Measurements from ENCODE around the gene ZDHHC13. TPM values are rescaled to one million over a fixed set of nuclear protein-coding genes. Genes with fewer than 3 reads are reported as not detected.

The ZDHHC13 gene
- polyA plus RNA-seq, 1 donor (not counting 4 experiments of a cell fraction or from before 2014, with no cell fraction given) = 24.1 TPM

DNA sequence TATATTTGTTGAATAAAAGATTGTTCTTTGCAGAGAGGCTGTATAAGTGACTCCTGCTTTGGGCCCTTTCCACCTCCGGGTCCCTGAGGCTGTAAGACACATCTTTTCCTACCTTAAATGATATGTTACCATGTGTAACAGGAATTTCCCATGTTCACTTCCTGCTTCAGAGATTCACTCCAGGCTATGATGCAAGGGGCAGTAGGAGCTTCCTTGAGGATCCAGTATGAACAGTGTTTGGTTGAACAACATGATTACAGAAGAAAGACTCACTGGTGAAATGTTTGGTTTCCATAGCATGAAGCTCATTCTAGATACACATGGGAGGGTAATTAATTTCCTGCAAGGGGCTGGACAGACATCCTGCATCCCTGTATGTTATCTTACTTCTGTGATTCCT lies 25.6 kb upstream of the ZDHHC13 start:
- no peaks in the 10 kb centered on the region for H3K9me1 ChIP-seq (ENCODE audit: control insufficient read depth, extremely low read depth, insufficient read depth, low read length)
- H3K27ac ChIP-seq (ENCODE audit: control insufficient read depth, insufficient read depth, low read length) = no peak overlapping the region
- no peak for TF ChIP-seq EZH2 (IDR thresholded peaks at IDR 0.05; ENCODE audit: low read length)
- TF ChIP-seq, protein P1, sequence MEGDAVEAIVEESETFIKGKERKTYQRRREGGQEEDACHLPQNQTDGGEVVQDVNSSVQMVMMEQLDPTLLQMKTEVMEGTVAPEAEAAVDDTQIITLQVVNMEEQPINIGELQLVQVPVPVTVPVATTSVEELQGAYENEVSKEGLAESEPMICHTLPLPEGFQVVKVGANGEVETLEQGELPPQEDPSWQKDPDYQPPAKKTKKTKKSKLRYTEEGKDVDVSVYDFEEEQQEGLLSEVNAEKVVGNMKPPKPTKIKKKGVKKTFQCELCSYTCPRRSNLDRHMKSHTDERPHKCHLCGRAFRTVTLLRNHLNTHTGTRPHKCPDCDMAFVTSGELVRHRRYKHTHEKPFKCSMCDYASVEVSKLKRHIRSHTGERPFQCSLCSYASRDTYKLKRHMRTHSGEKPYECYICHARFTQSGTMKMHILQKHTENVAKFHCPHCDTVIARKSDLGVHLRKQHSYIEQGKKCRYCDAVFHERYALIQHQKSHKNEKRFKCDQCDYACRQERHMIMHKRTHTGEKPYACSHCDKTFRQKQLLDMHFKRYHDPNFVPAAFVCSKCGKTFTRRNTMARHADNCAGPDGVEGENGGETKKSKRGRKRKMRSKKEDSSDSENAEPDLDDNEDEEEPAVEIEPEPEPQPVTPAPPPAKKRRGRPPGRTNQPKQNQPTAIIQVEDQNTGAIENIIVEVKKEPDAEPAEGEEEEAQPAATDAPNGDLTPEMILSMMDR (optimal IDR thresholded peaks at IDR 0.05 in 1 of 3, IDR thresholded peaks at IDR 0.05 in 1 of 3, conservative IDR thresholded peaks at IDR 0.05 in 1 of 3; ENCODE audit: extremely low read depth in 1 of 3, insufficient read depth in 2 of 3, low read length in 3 of 3) = no peak
- H3K9ac ChIP-seq (ENCODE audit: control insufficient read depth, extremely low read depth, insufficient read depth, low read length) = no peak overlapping the region
- H3K79me2 ChIP-seq (ENCODE audit: control insufficient read depth, insufficient read depth, low read length) = no peaks in the 10 kb centered on the region
- peaks cover 5% of the 10 kb centered on the region for H3K4me1 ChIP-seq (ENCODE audit: control insufficient read depth, extremely low read depth, insufficient read depth, low read length)
- no peaks in the 10 kb centered on the region for H3K9me3 ChIP-seq (ENCODE audit: control insufficient read depth, low read depth, low read length)
- H4K20me1 ChIP-seq (ENCODE audit: control insufficient read depth, extremely low read depth, insufficient read depth, low read length) = no peaks in the 10 kb centered on the region
- H2AFZ ChIP-seq (ENCODE audit: control insufficient read depth, low read length) = no peak overlapping the region
- FAIRE-seq = no peak
- no peaks in the 10 kb centered on the region for H3K36me3 ChIP-seq (ENCODE audit: control insufficient read depth in 2 of 2, extremely low read depth in 1 of 2, insufficient read depth in 2 of 2, low read length in 2 of 2)
- H3K4me2 ChIP-seq (ENCODE audit: control insufficient read depth, extremely low read depth, insufficient read depth, low read depth, low read length) = no peak overlapping the region
- H3K4me3 ChIP-seq (ENCODE audit: control insufficient read depth in 2 of 3, extremely low read depth in 1 of 3, insufficient read depth in 2 of 3, low read depth in 1 of 3, low read length in 3 of 3) = no peak overlapping the region
- dilution Hi-C loops (cut with MboI; ENCODE audit: extremely low pct_ligation_motif_present, low sequenced_read_pairs) = no loop called here
- H3K27me3 ChIP-seq (ENCODE audit: control insufficient read depth, extremely low read depth, insufficient read depth, low read length) = no peaks in the 10 kb centered on the region
- no peak for DNase-seq (ENCODE audit: low read depth, low spot score)

DNA sequence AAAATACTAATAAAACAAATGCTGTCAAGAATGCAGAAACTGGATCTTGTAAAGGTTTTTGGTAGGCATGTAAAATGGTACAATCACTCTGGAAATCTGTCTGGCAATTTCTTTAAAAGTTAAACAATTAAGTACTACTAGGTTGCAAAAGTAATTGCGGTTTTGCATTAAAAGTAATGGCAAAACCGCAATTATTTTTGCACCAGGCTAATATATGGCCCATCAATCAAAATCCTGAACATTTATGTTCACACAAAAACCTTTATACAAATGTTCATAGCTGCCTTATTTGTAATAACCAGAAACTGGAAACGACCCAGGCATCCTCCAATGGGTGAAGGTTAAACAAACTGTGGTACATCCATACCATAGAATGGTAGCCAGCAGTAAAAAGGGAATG lies 24.6 kb upstream of the ZDHHC13 start:
- H3K27ac ChIP-seq (ENCODE audit: control insufficient read depth, insufficient read depth, low read length) = no peak overlapping the region
- no peak for FAIRE-seq
- H3K79me2 ChIP-seq (ENCODE audit: control insufficient read depth, insufficient read depth, low read length) = no peaks in the 10 kb centered on the region
- no peaks in the 10 kb centered on the region for H3K27me3 ChIP-seq (ENCODE audit: control insufficient read depth, extremely low read depth, insufficient read depth, low read length)
- H3K4me1 ChIP-seq (ENCODE audit: control insufficient read depth, extremely low read depth, insufficient read depth, low read length) = peaks cover 5% of the 10 kb centered on the region
- no peak overlapping the region for H3K9ac ChIP-seq (ENCODE audit: control insufficient read depth, extremely low read depth, insufficient read depth, low read length)
- no peak overlapping the region for H2AFZ ChIP-seq (ENCODE audit: control insufficient read depth, low read length)
- no peaks in the 10 kb centered on the region for H4K20me1 ChIP-seq (ENCODE audit: control insufficient read depth, extremely low read depth, insufficient read depth, low read length)
- no peaks in the 10 kb centered on the region for H3K9me1 ChIP-seq (ENCODE audit: control insufficient read depth, extremely low read depth, insufficient read depth, low read length)
- H3K4me3 ChIP-seq (ENCODE audit: control insufficient read depth in 2 of 3, extremely low read depth in 1 of 3, insufficient read depth in 2 of 3, low read depth in 1 of 3, low read length in 3 of 3) = no peak overlapping the region
- no peak overlapping the region for H3K4me2 ChIP-seq (ENCODE audit: control insufficient read depth, extremely low read depth, insufficient read depth, low read depth, low read length)
- TF ChIP-seq EZH2 (IDR thresholded peaks at IDR 0.05; ENCODE audit: low read length) = no peak
- TF ChIP-seq, protein P1 (optimal IDR thresholded peaks at IDR 0.05 in 1 of 3, IDR thresholded peaks at IDR 0.05 in 1 of 3, conservative IDR thresholded peaks at IDR 0.05 in 1 of 3; ENCODE audit: extremely low read depth in 1 of 3, insufficient read depth in 2 of 3, low read length in 3 of 3) = no peak
- no peaks in the 10 kb centered on the region for H3K9me3 ChIP-seq (ENCODE audit: control insufficient read depth, low read depth, low read length)
- H3K36me3 ChIP-seq (ENCODE audit: control insufficient read depth in 2 of 2, extremely low read depth in 1 of 2, insufficient read depth in 2 of 2, low read length in 2 of 2) = no peaks in the 10 kb centered on the region
- dilution Hi-C loops (cut with MboI; ENCODE audit: extremely low pct_ligation_motif_present, low sequenced_read_pairs) = no loop called here
- no peak for DNase-seq (ENCODE audit: low read depth, low spot score)
